Ovary (tissue), 9 donors: ENCODE measurements around the gene C1orf115. TPM values are rescaled to one million over a fixed set of nuclear protein-coding genes. Genes with fewer than 3 reads are reported as not detected.

ENCODE experiments used
- DNase-seq, 5 donors: peaks; one replicate each; pipeline ENCODE4 v3.0.0-alpha.2; 2019 to 2020
- H3K27ac ChIP-seq, 2 donors: fragments of 200-600 bp; one replicate each; pipeline versions ENCODE4 v1.5.1 to v1.8.0; 2019 to 2022
- H3K27me3 ChIP-seq: fragments of 200-600 bp; one replicate; pipeline ENCODE4 v1.8.0; 2022
- H3K36me3 ChIP-seq: fragments of 200-600 bp; sonication (generic); one replicate; pipeline ENCODE4 v1.5.1; 2019
- H3K4me1 ChIP-seq: one replicate; pipeline ENCODE4 v1.8.1; 2013; ENCODE audit warnings: mild to moderate bottlenecking, moderate library complexity; ENCODE audit not compliant: insufficient read depth
- H3K4me3 ChIP-seq: fragments of 200-600 bp; sonication (generic); one replicate; pipeline ENCODE4 v1.5.1; 2017
- H3K9me3 ChIP-seq, 2 donors: fragments of 200-600 bp in 1 of 2; sonication (generic) in 1 of 2; one replicate each; pipeline versions ENCODE4 v1.5.1 to v1.8.1; 2013 to 2019; ENCODE audit warnings: mild to moderate bottlenecking in 1 of 2, moderate library complexity in 1 of 2
- CTCF ChIP-seq, 3 donors: fragments of 450-650 bp in 2 of 3; fragments of 200-600 bp in 1 of 3; IDR thresholded peaks; one replicate each; pipeline versions ENCODE4 v1.5.1 to v1.8.0; 2016 to 2022; ENCODE audit warnings: antibody characterized with exemption in 3 of 3, mild to moderate bottlenecking in 1 of 3
- EP300 ChIP-seq: sonication (generic); formaldehyde crosslinking; IDR thresholded peaks from one replicate; pipeline ENCODE4 v1.6.1; 2017; ENCODE audit warnings: antibody characterized with exemption
- POLR2A ChIP-seq: fragments of 450-650 bp; IDR thresholded peaks from one replicate; pipeline ENCODE4 v1.6.1; 2017; ENCODE audit warnings: antibody characterized with exemption, mild to moderate bottlenecking, moderate library complexity
- WGBS, 3 donors: extraction: QIAGEN DNeasy Blood & Tissue Kit in 1 of 3; methylation state at CpG; one replicate each; pipeline versions ENCODE4 v1.1.5 to v1.1.7; 2013 to 2017; 5-methylcytosine and 5-hydroxymethylcytosine counted together
- intact Hi-C, 4 donors: fragments of 100-400 bp; cut with DNase I; formaldehyde crosslinking; loops; one replicate each; pipeline versions ENCODE4 v1.11.0 to v1.15.1; 2022 to 2023
- polyA plus RNA-seq, 2 donors: library from polyadenylated mRNA; stranded (reverse); fragments of 200-250 nt in 1 of 2; fragments of 350-450 nt in 1 of 2; fragmentation: Illumina TruSeq in 1 of 2; extraction: RNeasy Lipid Tissue Mini Kit (QIAGEN cat#74804) in 1 of 2; gene quantifications; one replicate each; pipeline ENCODE4 v1.2.3, GENCODE V29; 2013 to 2014
- total RNA-seq, 7 donors: library from RNA; depleted of rRNA in 2 of 7; stranded (reverse); fragments of >200 nt in 2 of 7; fragmentation: NEBNext Ultra II Directional in 3 of 7; extraction: Animal tissue kit (Norgen Biotek cat#: 25700) in 3 of 7; gene quantifications; one replicate each; pipeline versions ENCODE4 v1.1.0 to v1.2.4, GENCODE V29; 2016 to 2023
- donor health status: DM: no; HTN: no; CAD: no; lungs with moderate emphysema.
- donor health status: DM: no; HTN: no; CAD: no.
- donor health status: Bipolar disorder and iron deficiency.
- donor health status: DM: yes; HTN: yes; CAD: no.
- donor health status: DM: no; HTN: no; CAD: no.
- donor health status: DM: yes; HTN: yes; CAD: no.

The C1orf115 gene
- total and polyA plus RNA-seq, 9 donors = 10.0 to 23.8 (median 17.6) TPM

GRCh38 chr1:220706480-220706879, 16.3 kb downstream of the C1orf115 start:
- Histone ChIP-seq H3K4me3 (no peak overlapping the region), H3K9me3 (no peaks in the 10 kb centered on the region), H3K27me3 (no peaks in the 10 kb centered on the region), H3K36me3 (no peaks in the 10 kb centered on the region), H3K4me1 (peaks cover 3% of the 10 kb centered on the region), H3K27ac (peak overlapping the region in 1 of 2 donors; percentile 19)
- TF ChIP-seq POLR2A = no peak
- TF ChIP-seq CTCF (IDR thresholded peaks at IDR 0.05) = no peak
- no peak for TF ChIP-seq EP300
- intact Hi-C loops = no loop called here
- 11 to 26% (median 18%) methylated on average over 9 of the region's 9 CpGs for WGBS, 3 donors
- peak in 3 of 5 donors; percentile 35 to 54 (median 41) for DNase-seq

GRCh38 chr1:220707160-220707559, 17.0 kb downstream of the C1orf115 start:
- Histone ChIP-seq H3K4me1 (peaks cover 3% of the 10 kb centered on the region), H3K9me3 (no peaks in the 10 kb centered on the region), H3K36me3 (no peaks in the 10 kb centered on the region), H3K4me3 (no peak overlapping the region), H3K27me3 (no peaks in the 10 kb centered on the region), H3K27ac (no peak overlapping the region)
- intact Hi-C loops = no loop called here
- TF ChIP-seq POLR2A (no peak), EP300 (no peak), CTCF (IDR thresholded peaks at IDR 0.05) (no peak)
- DNase-seq = no peak
- 78 to 90% (median 85%) methylated on average over 10 of the region's 10 CpGs for WGBS, 3 donors

GRCh38 chr1:220708244-220708643, 18.1 kb downstream of the C1orf115 start:
- WGBS, 3 donors = 94 to 97% (median 96%) methylated on average over 4 of the region's 4 CpGs
- no peaks in the 10 kb centered on the region for H3K27me3 ChIP-seq
- H3K4me3 ChIP-seq = no peak overlapping the region
- H3K9me3 ChIP-seq = no peaks in the 10 kb centered on the region
- no peak overlapping the region for H3K27ac ChIP-seq
- intact Hi-C loops = no loop called here
- DNase-seq = no peak
- no peaks in the 10 kb centered on the region for H3K36me3 ChIP-seq
- H3K4me1 ChIP-seq = peaks cover 3% of the 10 kb centered on the region
- TF ChIP-seq CTCF (IDR thresholded peaks at IDR 0.05) (no peak), POLR2A (no peak), EP300 (no peak)

GRCh38 chr1:220708936-220709801, 19.0 kb downstream of the C1orf115 start:
- Histone ChIP-seq H3K9me3 (no peaks in the 10 kb centered on the region), H3K27ac (no peak overlapping the region), H3K4me1 (peaks cover 3% of the 10 kb centered on the region), H3K36me3 (no peaks in the 10 kb centered on the region), H3K27me3 (no peaks in the 10 kb centered on the region), H3K4me3 (no peak overlapping the region)
- WGBS, 3 donors = 24 to 48% (median 33%) methylated on average over 9 of the region's 9 CpGs
- DNase-seq = no peak
- TF ChIP-seq EP300 (no peak), CTCF (IDR thresholded peaks at IDR 0.05) (no peak), POLR2A (no peak)
- intact Hi-C loops = no loop called here
